CD4-positive, alpha-beta T cell treated with Interleukin-10 for 1 hour (primary cell): ENCODE results near the gene DCLK1.

Experiments used
- DNase-seq: peaks from one replicate; pipeline ENCODE4 v3.0.0-alpha.2; 2020

DCLK1 gene

GRCh38 chr13:35891507-35892441, 239.4 kb downstream of the DCLK1 start:
- no peak for DNase-seq

GRCh38 chr13:35889560-35889959, 241.6 kb downstream of the DCLK1 start:
- no peak for DNase-seq

DNA sequence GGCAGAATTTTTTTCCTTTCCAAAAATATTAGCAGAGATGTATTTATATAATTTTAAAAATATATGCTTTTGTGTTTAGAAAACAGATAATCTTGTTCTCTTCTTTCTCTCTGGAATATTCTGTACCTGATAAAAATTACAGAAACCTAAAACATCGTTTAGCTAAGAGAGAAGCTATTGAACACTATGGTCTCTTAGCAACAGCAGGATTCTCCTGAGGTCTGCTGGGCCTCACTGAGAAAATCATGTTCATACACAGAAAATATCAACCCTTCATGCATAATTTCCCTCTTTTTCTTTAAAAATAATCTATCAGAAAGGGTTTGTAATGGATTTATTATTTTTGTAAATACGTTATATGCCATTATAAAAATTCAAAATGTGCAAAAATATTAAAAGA, 242.2 kb downstream of the DCLK1 start:
- no peak for DNase-seq

DNA sequence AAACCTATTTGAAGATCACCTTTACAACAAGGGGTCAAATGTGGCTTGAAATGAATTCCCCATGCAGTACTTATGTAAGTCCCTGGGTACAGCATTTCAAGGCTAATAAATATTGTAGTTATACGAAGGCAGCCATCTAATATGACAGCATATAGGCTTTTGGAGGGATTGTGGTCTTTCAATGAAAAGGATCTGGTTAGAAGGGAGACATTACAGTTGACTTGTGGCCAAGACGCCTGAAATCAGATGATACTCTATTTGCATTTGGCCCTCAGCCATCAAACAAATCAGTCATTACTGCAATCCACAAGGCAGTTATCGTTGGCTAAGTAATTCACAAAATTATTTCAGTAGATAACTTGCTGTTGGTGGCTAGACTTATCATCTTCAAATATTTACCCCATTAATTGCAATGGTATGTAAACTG, 242.7 kb downstream of the DCLK1 start:
- DNase-seq: no peak

GRCh38 chr13:35887115-35887666, 244.0 kb downstream of the DCLK1 start:
- no peak for DNase-seq

DNA sequence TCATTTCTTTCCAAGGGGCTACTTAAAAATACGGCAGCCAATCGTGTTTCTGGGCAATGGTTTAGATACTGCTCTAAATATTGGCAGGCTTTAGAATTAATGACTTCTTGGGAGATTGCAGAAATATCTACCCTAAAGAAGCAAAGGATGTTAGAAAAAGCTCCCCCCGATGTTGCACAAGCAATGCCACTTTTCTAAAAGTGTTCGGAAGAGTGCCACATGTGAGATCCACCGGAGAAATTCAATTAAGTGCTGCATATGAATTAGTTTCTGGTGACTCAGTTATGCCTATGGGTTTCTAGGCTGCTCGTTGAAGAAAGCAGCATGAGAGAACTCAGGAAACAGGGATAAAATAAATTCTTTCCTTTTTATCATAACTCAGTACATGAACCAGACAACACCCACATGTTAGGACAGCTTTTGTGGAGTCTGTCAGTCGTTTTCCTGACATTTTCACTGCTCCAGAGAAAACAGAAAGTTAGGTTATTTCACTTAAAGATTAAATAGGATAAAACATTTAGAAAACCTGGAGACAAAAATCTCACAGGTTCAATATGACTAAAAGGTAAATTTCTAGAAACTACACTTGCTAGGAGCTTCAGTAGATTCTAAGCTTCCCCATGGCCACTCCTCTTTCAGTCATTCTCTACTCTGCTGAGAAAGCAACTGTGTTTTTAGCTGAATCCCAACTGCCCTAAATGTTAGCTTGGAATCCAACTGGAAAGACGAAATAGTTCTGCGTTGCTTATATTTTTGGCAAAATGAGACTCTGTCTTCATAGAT, 244.7 kb downstream of the DCLK1 start:
- no peak for DNase-seq

- DNase-seq: no peak
Measured at GRCh38 chr13:35884211-35884760, 246.9 kb downstream of the DCLK1 start.

DNA sequence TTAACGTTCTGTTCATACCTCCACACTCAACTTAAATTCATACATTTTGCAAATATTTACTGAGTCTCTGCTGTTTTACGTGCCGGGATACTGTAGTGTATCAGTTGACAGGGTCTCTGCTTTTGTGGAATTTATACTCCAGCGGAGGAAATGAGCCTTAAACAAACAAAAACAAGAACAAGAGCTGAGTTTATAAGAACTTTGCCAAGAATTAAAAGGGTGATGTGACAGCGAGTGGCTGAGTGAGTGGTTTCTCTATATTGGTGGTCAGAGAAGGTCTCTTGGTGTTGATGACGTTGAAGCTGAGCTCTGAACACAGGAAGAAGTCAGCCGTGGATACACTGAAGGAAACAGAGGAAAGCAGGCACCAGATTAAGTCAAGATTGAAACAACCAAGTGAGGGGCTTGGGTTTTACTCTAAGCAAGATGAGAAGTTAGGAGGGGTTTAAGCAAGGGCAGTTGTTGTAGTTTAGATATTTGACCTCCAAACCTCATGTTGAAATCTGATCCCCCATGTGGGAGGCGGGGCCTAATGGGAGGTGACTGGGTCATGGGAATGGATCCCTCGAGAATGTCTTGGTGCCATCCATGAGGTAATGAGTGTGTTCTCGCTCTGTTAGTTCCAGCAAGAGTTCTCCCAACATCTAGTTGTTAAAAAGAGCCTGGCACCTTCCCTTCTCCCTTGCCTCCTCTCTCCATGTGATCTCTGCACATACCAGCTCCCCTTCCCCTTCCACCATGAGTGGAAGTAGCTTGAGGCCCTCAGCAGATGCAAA, 248.3 kb downstream of the DCLK1 start:
- DNase-seq: no peak

- DNase-seq: no peak
Measured at GRCh38 chr13:35881360-35881759, 249.8 kb downstream of the DCLK1 start.

DNA sequence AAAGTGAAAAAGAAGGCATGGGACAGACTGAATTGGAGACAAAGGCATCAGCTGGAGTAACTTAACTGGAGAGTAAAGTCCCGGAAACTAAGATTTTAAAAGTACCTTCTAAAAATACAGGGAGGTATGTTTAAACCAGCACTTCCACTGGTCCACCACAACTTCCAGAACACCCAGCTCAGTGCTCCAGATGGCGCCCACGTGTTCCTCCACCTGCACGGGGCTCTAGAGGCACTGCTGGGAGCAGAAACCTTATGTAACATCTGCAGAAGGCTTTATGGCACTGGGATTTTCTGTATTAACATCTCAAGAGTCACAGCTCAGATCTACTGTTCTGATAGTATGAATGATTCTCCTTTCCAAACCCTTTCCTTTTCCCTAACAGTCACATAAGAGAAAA, 252.1 kb downstream of the DCLK1 start:
- DNase-seq: no peak

- DNase-seq: no peak
Measured at GRCh38 chr13:35876601-35877000, 254.6 kb downstream of the DCLK1 start.

GRCh38 chr13:35874704-35875103, 256.5 kb downstream of the DCLK1 start:
- no peak for DNase-seq

- no peak for DNase-seq
Measured at GRCh38 chr13:35872369-35872768, 258.8 kb downstream of the DCLK1 start.

- no peak for DNase-seq
Measured at GRCh38 chr13:35871561-35871960, 259.6 kb downstream of the DCLK1 start.

DNA sequence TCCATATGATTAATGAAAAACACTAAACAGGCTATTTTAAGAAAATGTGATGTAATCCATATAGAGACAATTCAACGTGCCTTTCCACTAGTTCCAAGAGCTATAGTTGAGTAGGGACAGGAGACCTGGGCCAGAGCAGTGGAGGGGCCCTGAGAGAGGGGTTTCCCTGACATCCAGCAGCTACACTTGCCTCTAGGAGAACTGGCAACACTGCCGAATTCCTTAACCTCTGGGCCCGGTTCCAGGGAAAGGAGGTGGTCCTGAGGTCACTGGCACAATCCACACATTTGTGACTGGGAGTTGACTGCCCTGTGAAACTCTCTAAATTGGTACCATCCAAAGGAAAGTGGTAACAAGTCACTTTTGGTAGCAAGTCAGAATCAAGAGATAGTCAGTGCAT, 264.4 kb downstream of the DCLK1 start:
- no peak for DNase-seq

DNA sequence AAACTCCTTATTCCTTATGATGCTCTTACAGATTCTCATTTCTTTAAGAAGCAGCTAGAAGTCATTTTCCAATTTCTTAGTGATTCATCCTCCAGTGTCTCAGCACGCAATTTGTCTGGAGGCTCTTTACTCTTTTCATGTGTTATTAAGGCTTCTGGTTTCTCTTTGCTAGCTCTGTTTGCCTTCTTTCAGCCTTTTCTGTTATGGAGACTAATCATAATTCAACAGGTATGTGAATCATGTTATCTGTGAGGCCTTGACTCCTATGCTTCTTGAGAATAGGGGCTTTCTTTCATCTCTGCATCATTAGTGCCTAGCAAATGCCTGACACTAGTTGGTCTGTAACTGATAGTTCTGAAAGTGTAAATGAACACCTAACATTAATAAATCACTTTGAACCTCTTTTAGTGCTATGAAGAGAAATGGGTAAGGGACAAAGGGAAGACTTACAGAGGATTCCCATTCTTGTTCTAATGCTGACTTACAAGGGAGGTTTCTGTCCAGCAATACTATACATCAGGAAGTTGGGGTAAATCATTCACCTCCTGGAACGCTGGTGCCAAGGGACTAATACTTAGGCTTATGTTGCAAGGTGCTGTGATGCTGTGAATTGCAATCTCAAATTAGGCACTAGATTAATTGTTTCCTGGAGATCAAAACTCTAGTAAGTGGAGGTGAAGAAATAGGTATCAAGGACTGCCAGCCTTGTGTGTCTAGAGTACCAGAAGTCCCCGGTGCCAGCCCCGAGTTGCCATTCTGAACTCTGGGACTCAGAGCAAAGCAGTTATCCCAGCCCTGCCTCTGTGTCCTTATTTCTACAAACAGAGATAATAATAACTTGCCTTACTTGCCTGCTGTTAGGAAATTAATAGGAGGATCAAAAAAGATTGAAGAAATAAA, 265.6 kb downstream of the DCLK1 start:
- no peak for DNase-seq

DNA sequence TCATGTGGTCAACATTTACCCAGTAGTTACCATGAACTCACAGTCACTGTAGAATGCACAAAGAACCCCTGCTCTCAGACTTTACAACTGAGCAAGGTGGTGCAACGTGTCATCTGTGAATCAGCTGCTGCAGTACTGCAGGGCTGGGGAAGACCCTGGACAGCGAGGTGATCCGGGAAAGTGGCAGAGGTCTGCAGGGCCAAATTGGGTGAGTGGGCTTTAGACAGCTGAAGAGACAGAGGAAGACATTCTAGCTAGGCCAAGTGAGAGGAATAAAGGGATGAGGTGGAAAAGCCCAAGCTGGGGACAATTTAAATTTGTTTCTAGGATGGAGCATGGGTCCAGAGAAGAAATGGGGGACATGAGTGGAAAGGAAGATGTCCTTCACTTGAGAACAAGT, 270.5 kb downstream of the DCLK1 start:
- no peak for DNase-seq

DNA sequence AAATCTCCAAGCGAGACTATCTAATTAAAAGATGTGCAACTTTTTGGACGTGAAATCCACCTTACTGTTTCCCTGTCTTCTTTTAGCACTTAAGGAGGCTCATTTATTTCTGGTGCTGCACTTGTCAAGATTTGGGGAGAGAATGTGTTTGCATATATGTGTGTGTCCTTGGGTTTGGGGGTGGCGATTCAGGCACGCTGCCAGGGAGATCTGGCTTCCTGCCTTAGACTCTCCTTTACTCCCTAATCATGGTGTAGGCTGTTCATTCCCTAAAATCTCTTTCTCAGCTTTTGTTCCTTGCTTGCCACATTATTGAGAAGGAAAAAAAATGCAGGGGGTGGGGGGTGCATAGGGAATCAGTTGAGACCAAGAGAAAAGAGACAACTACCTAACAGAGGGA, 271.2 kb downstream of the DCLK1 start:
- no peak for DNase-seq

DNA sequence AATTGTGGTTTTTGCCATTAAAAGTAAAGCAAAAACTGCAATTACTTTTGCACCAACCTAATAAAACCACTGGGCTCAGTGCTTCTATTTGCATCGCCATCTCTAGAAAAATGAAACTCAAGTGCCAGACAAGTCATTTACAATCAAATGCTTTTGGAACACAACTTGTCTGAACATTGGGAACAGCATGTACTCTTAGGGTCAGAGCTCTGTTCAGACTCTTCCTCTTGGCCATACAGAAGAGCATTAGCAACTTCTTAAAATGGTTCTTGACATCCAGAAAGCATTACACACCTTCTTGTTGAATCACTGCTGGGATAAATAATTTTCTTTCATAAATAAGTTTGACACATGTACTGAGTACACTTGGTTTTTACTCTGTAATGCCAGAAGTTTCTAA, 272.5 kb downstream of the DCLK1 start:
- no peak for DNase-seq

DNA sequence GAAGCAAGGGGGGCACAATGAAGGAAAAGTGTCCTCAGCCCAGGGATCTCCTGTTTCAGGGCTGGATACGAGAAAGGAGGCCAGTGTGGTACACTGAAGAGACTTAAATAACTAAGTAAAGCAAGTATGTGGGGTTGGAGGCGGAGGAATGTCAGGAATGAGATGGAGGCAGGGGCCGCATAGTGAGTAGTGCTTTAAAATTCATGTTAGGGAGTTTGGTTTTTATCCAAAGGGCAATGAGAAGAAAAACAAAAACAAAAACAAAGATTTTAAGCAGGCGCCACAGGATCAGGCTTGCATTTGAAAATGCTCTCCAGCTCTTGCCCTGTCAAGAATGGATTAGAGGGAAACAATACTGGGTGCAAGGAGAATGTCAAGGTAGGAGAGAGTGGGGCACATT, 273.4 kb downstream of the DCLK1 start:
- DNase-seq: no peak

GRCh38 chr13:35856721-35857364, 274.3 kb downstream of the DCLK1 start:
- no peak for DNase-seq
